H9 (cell line): ENCODE data around the gene HOXD4. TPM values are rescaled to one million over a fixed set of nuclear protein-coding genes. Genes with fewer than 3 reads are reported as not detected.
A peak's percentile ranks its signal among the peaks of the same experiment; 100 is the strongest.

Experiments used
- DNase-seq: peaks from one replicate; pipeline ENCODE4 v3.0.0-alpha.2; 2017
- H2AFZ ChIP-seq: one replicate; pipeline ENCODE4 v1.6.1; 2013; ENCODE audit warnings: mild to moderate bottlenecking, low read length, control low read depth, moderate library complexity
- H2AK5ac ChIP-seq: 2 replicates; pipeline ENCODE4 v1.6.1; 2013; ENCODE audit warnings: low read length, control low read depth, mixed read lengths; ENCODE audit not compliant: insufficient read length
- H2BK120ac ChIP-seq: one replicate; pipeline ENCODE4 v1.6.1; 2013; ENCODE audit warnings: low read depth, mild to moderate bottlenecking, low read length, control low read depth, inconsistent platforms; ENCODE audit not compliant: poor library complexity, severe bottlenecking
- H2BK12ac ChIP-seq: 2 replicates; pipeline ENCODE4 v1.6.1; 2013; ENCODE audit warnings: low read length, control low read depth, mixed read lengths, low read depth; ENCODE audit not compliant: insufficient read length
- H2BK15ac ChIP-seq: 2 replicates; pipeline ENCODE4 v1.6.1; 2013; ENCODE audit warnings: low read depth, low read length, control low read depth
- H2BK20ac ChIP-seq: one replicate; pipeline ENCODE4 v1.6.1; 2013; ENCODE audit warnings: low read depth, mild to moderate bottlenecking, low read length, control low read depth, inconsistent platforms; ENCODE audit not compliant: poor library complexity, severe bottlenecking
- H2BK5ac ChIP-seq: 2 replicates; pipeline ENCODE4 v1.6.1; 2013; ENCODE audit warnings: low read length, control low read depth, mixed read lengths; ENCODE audit not compliant: insufficient read length
- H3K14ac ChIP-seq: 2 replicates; pipeline ENCODE4 v1.6.1; 2013; ENCODE audit warnings: low read length, control low read depth; ENCODE audit not compliant: insufficient read depth
- H3K18ac ChIP-seq: 2 replicates; pipeline ENCODE4 v1.6.1; 2013; ENCODE audit warnings: low read depth, mild to moderate bottlenecking, mixed read lengths, low read length, control low read depth; ENCODE audit not compliant: insufficient read length
- H3K23ac ChIP-seq: 2 replicates; pipeline ENCODE4 v1.6.1; 2013; ENCODE audit warnings: low read length, control low read depth, mixed read lengths, low read depth; ENCODE audit not compliant: insufficient read length
- H3K23me2 ChIP-seq: 2 replicates; pipeline ENCODE4 v1.6.1; 2013; ENCODE audit warnings: low read depth, mild to moderate bottlenecking, mixed read lengths, low read length, control low read depth; ENCODE audit not compliant: insufficient read length, poor library complexity, severe bottlenecking
- H3K27ac ChIP-seq: 2 replicates; pipeline ENCODE4 v1.5.1; 2013; ENCODE audit warnings: low read length, control low read depth, mixed read lengths, low read depth; ENCODE audit not compliant: insufficient read length
- H3K27me3 ChIP-seq: 2 replicates; pipeline ENCODE4 v1.6.1; 2013; ENCODE audit warnings: low read length, control low read depth, inconsistent platforms; ENCODE audit not compliant: insufficient read depth
- H3K4ac ChIP-seq: 2 replicates; pipeline ENCODE4 v1.6.1; 2013; ENCODE audit warnings: low read depth, mild to moderate bottlenecking, control low read depth, inconsistent platforms, low read length, moderate library complexity
- H3K4me1 ChIP-seq: 2 replicates; pipeline ENCODE4 v1.6.1; 2013; ENCODE audit warnings: low read length, control low read depth, inconsistent platforms; ENCODE audit not compliant: insufficient read depth
- H3K4me2 ChIP-seq: 2 replicates; pipeline ENCODE4 v1.6.1; 2013; ENCODE audit warnings: low read length, control low read depth, mixed read lengths; ENCODE audit not compliant: insufficient read length, insufficient read depth
- H3K56ac ChIP-seq: 2 replicates; pipeline ENCODE4 v1.6.1; 2013; ENCODE audit warnings: low read depth, mild to moderate bottlenecking, mixed read lengths, low read length, control low read depth; ENCODE audit not compliant: insufficient read length
- H3K79me1 ChIP-seq: 2 replicates; pipeline ENCODE4 v1.6.1; 2013; ENCODE audit warnings: low read depth, mild to moderate bottlenecking, moderate library complexity, low read length, control low read depth, inconsistent platforms; ENCODE audit not compliant: insufficient read depth, poor library complexity, severe bottlenecking
- H3K79me2 ChIP-seq: 2 replicates; pipeline ENCODE4 v1.6.1; 2013; ENCODE audit warnings: low read length, control low read depth, inconsistent platforms; ENCODE audit not compliant: insufficient read depth
- H3K9ac ChIP-seq: 2 replicates; pipeline ENCODE4 v1.6.1; 2013; ENCODE audit warnings: low read length, control low read depth, mixed read lengths; ENCODE audit not compliant: insufficient read length; ENCODE audit errors: extremely low read depth
- H3K9me3 ChIP-seq: one replicate; pipeline ENCODE4 v1.6.1; 2013; ENCODE audit warnings: low read depth, low read length, inconsistent platforms; ENCODE audit not compliant: control insufficient read depth
- H3T11ph ChIP-seq: one replicate; pipeline ENCODE4 v1.6.1; 2013; ENCODE audit warnings: mild to moderate bottlenecking, low read length, control low read depth, inconsistent platforms
- H4K20me1 ChIP-seq: one replicate; pipeline ENCODE4 v1.6.1; 2013; ENCODE audit not compliant: control insufficient read depth, insufficient read length, insufficient read depth
- H4K5ac ChIP-seq: 2 replicates; pipeline ENCODE4 v1.6.1; 2013; ENCODE audit warnings: low read depth, mild to moderate bottlenecking, mixed read lengths, low read length, control low read depth; ENCODE audit not compliant: insufficient read length
- H4K8ac ChIP-seq: replicated peaks from 2 replicates; pipeline ENCODE4 v1.6.1; 2013; ENCODE audit warnings: low read length, control low read depth, mixed read lengths, low read depth; ENCODE audit not compliant: insufficient read length
- H4K91ac ChIP-seq: 2 replicates; pipeline ENCODE4 v1.6.1; 2013; ENCODE audit warnings: low read depth, mild to moderate bottlenecking, moderate library complexity, mixed read lengths, low read length, control low read depth; ENCODE audit not compliant: insufficient read length
- H3K27ac Mint-ChIP-seq, 3 experiments: 2 replicates in 2 of 3; 3 replicates in 1 of 3; pipeline ENCODE4 v1.8.0; 2020 to 2021; ENCODE audit warnings: mixed read lengths in 3 of 3, mild to moderate bottlenecking in 1 of 3, moderate library complexity in 1 of 3
- H3K27me3 Mint-ChIP-seq: 2 replicates; pipeline ENCODE4 v1.8.0; 2021; ENCODE audit warnings: low read depth, mild to moderate bottlenecking, moderate library complexity, mixed read lengths
- H3K36me3 Mint-ChIP-seq, 3 experiments: 2 replicates in 2 of 3; 3 replicates in 1 of 3; pipeline ENCODE4 v1.8.0; 2020 to 2021; ENCODE audit warnings: low read depth in 3 of 3, mixed read lengths in 3 of 3; ENCODE audit not compliant: insufficient read depth in 1 of 3
- H3K4me1 Mint-ChIP-seq, 2 experiments: 2 replicates each; pipeline ENCODE4 v1.8.0; 2020; ENCODE audit warnings: mixed read lengths in 2 of 2
- H3K4me3 Mint-ChIP-seq, 2 experiments: 2 replicates in 1 of 2; 3 replicates in 1 of 2; pipeline ENCODE4 v1.8.0; 2020 to 2021; ENCODE audit warnings: mild to moderate bottlenecking in 2 of 2, mixed read lengths in 2 of 2, moderate library complexity in 1 of 2
- H3K9me3 Mint-ChIP-seq, 2 experiments: 2 replicates in 1 of 2; 3 replicates in 1 of 2; pipeline ENCODE4 v1.8.0; 2020; ENCODE audit warnings: mild to moderate bottlenecking in 2 of 2, mixed read lengths in 2 of 2, moderate library complexity in 1 of 2
- CTCF ChIP-seq: fragments of 200-600 bp; sonication (generic); conservative IDR thresholded peaks from 3 replicates; pipeline ENCODE4 v1.8.0; 2021; ENCODE audit warnings: antibody characterized with exemption, mild to moderate bottlenecking
- WGBS: extraction: QIAGEN DNeasy Blood & Tissue Kit; methylation state at CpG from one replicate; pipeline ENCODE4 v1.1.7; 2013; ENCODE audit warnings: missing lambda C conversion rate, low lambda C conversion rate, mixed read lengths; ENCODE audit not compliant: insufficient read length; ENCODE audit errors: extremely low coverage; 5-methylcytosine and 5-hydroxymethylcytosine counted together
- total RNA-seq: library from RNA; stranded (reverse); gene quantifications from 2 replicates; pipeline ENCODE4 v1.2.1, GENCODE V29; 2021

Gene HOXD4
- total RNA-seq, 1 experiment from 2014 or later: not detected

GRCh38 chr2:176117823-176118371 lies 33.5 kb upstream of the HOXD4 start:
- peak overlapping the region in 1 of 2 experiments; percentile 9; a peak in 1 of 5 replicates for H3K4me3 Mint-ChIP-seq
- H4K20me1 ChIP-seq: peaks cover 4% of the 10 kb centered on the region

More at GRCh38 chr2:176117823-176118371, 33.5 kb upstream of the HOXD4 start:
- no peak overlapping the region for H3K18ac ChIP-seq
- H3K9me3 ChIP-seq: no peaks in the 10 kb centered on the region
- no peak overlapping the region for H4K91ac ChIP-seq
- H2AFZ ChIP-seq: no peak overlapping the region
- Mint-ChIP-seq H3K27me3 (peaks cover 100% of the 10 kb centered on the region), H3K36me3 (peaks cover 0 to 3% (median 0%) of the 10 kb centered on the region in 3 experiments; a peak in 2 of 7 replicates), H3K27ac (no peak overlapping the region), H3K9me3 (peaks cover 10 to 23% of the 10 kb centered on the region in 2 experiments), H3K4me1 (peaks cover 0 to 11% of the 10 kb centered on the region in 2 experiments; a peak in 2 of 4 replicates)
- no peak overlapping the region for H3K27ac ChIP-seq
- no peak overlapping the region for H3K14ac ChIP-seq
- H2AK5ac ChIP-seq: no peak overlapping the region
- no peaks in the 10 kb centered on the region for H3K79me1 ChIP-seq
- DNase-seq: peak; percentile 17
- peaks cover 98% of the 10 kb centered on the region for H3K27me3 ChIP-seq
- H3K4me1 ChIP-seq: no peaks in the 10 kb centered on the region
- no peak for TF ChIP-seq CTCF
- no peak overlapping the region for H3K56ac ChIP-seq
- H2BK20ac ChIP-seq: no peak overlapping the region
- H3T11ph ChIP-seq: no peak overlapping the region
- no peak overlapping the region for H2BK15ac ChIP-seq
- H2BK120ac ChIP-seq: no peak overlapping the region
- no peak overlapping the region for H4K8ac ChIP-seq
- H3K79me2 ChIP-seq: no peaks in the 10 kb centered on the region
- no peak overlapping the region for H3K4ac ChIP-seq
- H3K23ac ChIP-seq: no peak overlapping the region
- H3K4me2 ChIP-seq: no peak overlapping the region
- WGBS: no CpG with 5 or more reads among the region's 11 CpGs
- no peak overlapping the region for H2BK12ac ChIP-seq
- H4K5ac ChIP-seq: no peak overlapping the region
- H3K9ac ChIP-seq: no peak overlapping the region
- no peak overlapping the region for H2BK5ac ChIP-seq
- peaks cover 2% of the 10 kb centered on the region for H3K23me2 ChIP-seq
